ENCODE data around the gene TAF3.

DNA sequence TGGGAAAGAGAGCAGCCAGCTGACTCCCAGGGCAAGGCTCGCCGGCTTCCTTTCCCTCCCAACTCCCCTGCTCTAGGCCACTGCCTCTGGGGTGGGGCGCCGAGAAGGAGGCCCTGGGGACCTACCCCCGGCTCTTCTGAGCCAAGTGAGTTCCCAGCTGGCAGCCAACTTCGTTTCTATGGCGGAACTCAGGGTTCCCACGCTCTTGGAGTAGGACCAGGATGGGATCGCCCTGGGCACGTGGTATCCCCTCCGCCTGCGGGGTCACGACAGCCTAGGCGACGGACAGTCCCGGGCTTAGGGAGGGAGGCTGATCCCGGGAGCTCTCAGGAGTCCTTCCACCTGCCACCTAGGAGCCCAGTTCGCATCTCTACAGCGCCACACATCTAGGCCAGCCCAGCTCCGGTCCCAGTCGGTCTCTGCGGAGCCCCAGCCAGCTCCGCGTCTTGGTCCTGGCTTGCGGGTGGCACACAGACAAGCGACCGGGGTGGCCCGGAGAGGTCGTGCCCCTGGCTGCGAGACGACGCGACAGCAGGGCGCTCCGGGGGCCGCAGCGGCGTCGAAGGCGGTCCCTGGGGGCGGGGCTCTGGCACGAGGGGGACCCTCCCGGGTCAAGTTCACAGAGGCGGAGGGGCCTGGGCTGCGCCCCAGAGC is 215.6 kb downstream of the TAF3 start:
- TF ChIP-seq, protein P1, sequence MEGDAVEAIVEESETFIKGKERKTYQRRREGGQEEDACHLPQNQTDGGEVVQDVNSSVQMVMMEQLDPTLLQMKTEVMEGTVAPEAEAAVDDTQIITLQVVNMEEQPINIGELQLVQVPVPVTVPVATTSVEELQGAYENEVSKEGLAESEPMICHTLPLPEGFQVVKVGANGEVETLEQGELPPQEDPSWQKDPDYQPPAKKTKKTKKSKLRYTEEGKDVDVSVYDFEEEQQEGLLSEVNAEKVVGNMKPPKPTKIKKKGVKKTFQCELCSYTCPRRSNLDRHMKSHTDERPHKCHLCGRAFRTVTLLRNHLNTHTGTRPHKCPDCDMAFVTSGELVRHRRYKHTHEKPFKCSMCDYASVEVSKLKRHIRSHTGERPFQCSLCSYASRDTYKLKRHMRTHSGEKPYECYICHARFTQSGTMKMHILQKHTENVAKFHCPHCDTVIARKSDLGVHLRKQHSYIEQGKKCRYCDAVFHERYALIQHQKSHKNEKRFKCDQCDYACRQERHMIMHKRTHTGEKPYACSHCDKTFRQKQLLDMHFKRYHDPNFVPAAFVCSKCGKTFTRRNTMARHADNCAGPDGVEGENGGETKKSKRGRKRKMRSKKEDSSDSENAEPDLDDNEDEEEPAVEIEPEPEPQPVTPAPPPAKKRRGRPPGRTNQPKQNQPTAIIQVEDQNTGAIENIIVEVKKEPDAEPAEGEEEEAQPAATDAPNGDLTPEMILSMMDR (IDR thresholded peaks at IDR 0.05; ENCODE audit: low read length), result no peak
- TF ChIP-seq EZH2 (optimal IDR thresholded peaks at IDR 0.05; ENCODE audit: low read depth, low read length), result no peak
